ENCODE data around the gene MALL. TPM values are rescaled to one million over a fixed set of nuclear protein-coding genes. Genes with fewer than 3 reads are reported as not detected.
"Not testable (repeated sequence)": the region's sequence is repeated elsewhere in the genome, so short reads cannot be mapped to it uniquely, and the experiment has no call there.

The MALL gene
- total and polyA plus RNA-seq, 4 donors, result 6.2 to 32.8 (median 20.8) TPM

- H3K27ac ChIP-seq (ENCODE audit: low read depth in 1 of 2, low read length in 2 of 2); H3K9me3 ChIP-seq (ENCODE audit: control insufficient read depth, low read length); H3K4me3 ChIP-seq (ENCODE audit: low read length in 2 of 2); intact Hi-C loops (cut with DNase I); ATAC-seq (ENCODE audit: low FRiP score); DNase-seq; H3K27me3 ChIP-seq (ENCODE audit: control insufficient read depth in 1 of 2, insufficient read depth in 2 of 2, low read length in 1 of 2); H3K36me3 ChIP-seq (ENCODE audit: control insufficient read depth in 1 of 2, insufficient read depth in 2 of 2, low read length in 1 of 2); H3K4me1 ChIP-seq (ENCODE audit: control insufficient read depth in 1 of 2, insufficient read depth in 2 of 2, low read length in 2 of 2): not testable (repeated sequence)
- no CpG with 5 or more reads among the region's 4 CpGs for WGBS, 2 donors
These were observed 63.5 kb downstream of the MALL start for GRCh38 chr2:110052166-110052565.

GRCh38 chr2:110050222-110050621 lies 65.4 kb downstream of the MALL start:
- H3K9me3 ChIP-seq (ENCODE audit: control insufficient read depth, low read length); intact Hi-C loops (cut with DNase I); H3K4me3 ChIP-seq (ENCODE audit: low read length in 2 of 2); H3K36me3 ChIP-seq (ENCODE audit: control insufficient read depth in 1 of 2, insufficient read depth in 2 of 2, low read length in 1 of 2); H3K4me1 ChIP-seq (ENCODE audit: control insufficient read depth in 1 of 2, insufficient read depth in 2 of 2, low read length in 2 of 2); ATAC-seq (ENCODE audit: low FRiP score); H3K27ac ChIP-seq (ENCODE audit: low read depth in 1 of 2, low read length in 2 of 2); DNase-seq; H3K27me3 ChIP-seq (ENCODE audit: control insufficient read depth in 1 of 2, insufficient read depth in 2 of 2, low read length in 1 of 2): not testable (repeated sequence)
- no CpG with 5 or more reads among the region's 5 CpGs for WGBS, 2 donors

- ATAC-seq (ENCODE audit: low FRiP score); H3K4me3 ChIP-seq (ENCODE audit: low read length in 2 of 2); intact Hi-C loops (cut with DNase I); H3K27ac ChIP-seq (ENCODE audit: low read depth in 1 of 2, low read length in 2 of 2); H3K27me3 ChIP-seq (ENCODE audit: control insufficient read depth in 1 of 2, insufficient read depth in 2 of 2, low read length in 1 of 2); H3K9me3 ChIP-seq (ENCODE audit: control insufficient read depth, low read length); H3K4me1 ChIP-seq (ENCODE audit: control insufficient read depth in 1 of 2, insufficient read depth in 2 of 2, low read length in 2 of 2); H3K36me3 ChIP-seq (ENCODE audit: control insufficient read depth in 1 of 2, insufficient read depth in 2 of 2, low read length in 1 of 2): not testable (repeated sequence)
- DNase-seq, result peak in 1 of 2 donors; percentile 1
- WGBS, 2 donors, result 62 to 64% methylated on average over 3 of the region's 5 CpGs
These were observed 65.9 kb downstream of the MALL start for GRCh38 chr2:110049769-110050168.

- H3K27ac ChIP-seq (ENCODE audit: low read depth in 1 of 2, low read length in 2 of 2); H3K4me1 ChIP-seq (ENCODE audit: control insufficient read depth in 1 of 2, insufficient read depth in 2 of 2, low read length in 2 of 2); H3K4me3 ChIP-seq (ENCODE audit: low read length in 2 of 2); intact Hi-C loops (cut with DNase I); H3K36me3 ChIP-seq (ENCODE audit: control insufficient read depth in 1 of 2, insufficient read depth in 2 of 2, low read length in 1 of 2); H3K9me3 ChIP-seq (ENCODE audit: control insufficient read depth, low read length); H3K27me3 ChIP-seq (ENCODE audit: control insufficient read depth in 1 of 2, insufficient read depth in 2 of 2, low read length in 1 of 2): not testable (repeated sequence)
- DNase-seq (peak; percentile 28 to 58), ATAC-seq (ENCODE audit: low FRiP score) (peak; percentile 59)
- WGBS, 2 donors, result 79 to 85% methylated on average over 8 to 11 of the region's 16 CpGs
These were observed 67.1 kb downstream of the MALL start for GRCh38 chr2:110048255-110049197.

GRCh38 chr2:110047225-110047624 lies 68.4 kb downstream of the MALL start:
- H3K27me3 ChIP-seq (ENCODE audit: control insufficient read depth in 1 of 2, insufficient read depth in 2 of 2, low read length in 1 of 2); ATAC-seq (ENCODE audit: low FRiP score); H3K36me3 ChIP-seq (ENCODE audit: control insufficient read depth in 1 of 2, insufficient read depth in 2 of 2, low read length in 1 of 2); intact Hi-C loops (cut with DNase I); H3K4me3 ChIP-seq (ENCODE audit: low read length in 2 of 2); H3K4me1 ChIP-seq (ENCODE audit: control insufficient read depth in 1 of 2, insufficient read depth in 2 of 2, low read length in 2 of 2); H3K9me3 ChIP-seq (ENCODE audit: control insufficient read depth, low read length); H3K27ac ChIP-seq (ENCODE audit: low read depth in 1 of 2, low read length in 2 of 2); DNase-seq: not testable (repeated sequence)
- WGBS, 2 donors, result no CpG with 5 or more reads among the region's 4 CpGs

GRCh38 chr2:110041941-110042660 lies 73.5 kb downstream of the MALL start:
- H3K4me3 ChIP-seq (ENCODE audit: low read length in 2 of 2); H3K27ac ChIP-seq (ENCODE audit: low read depth in 1 of 2, low read length in 2 of 2); ATAC-seq (ENCODE audit: low FRiP score); intact Hi-C loops (cut with DNase I); H3K36me3 ChIP-seq (ENCODE audit: control insufficient read depth in 1 of 2, insufficient read depth in 2 of 2, low read length in 1 of 2); H3K4me1 ChIP-seq (ENCODE audit: control insufficient read depth in 1 of 2, insufficient read depth in 2 of 2, low read length in 2 of 2); DNase-seq; H3K27me3 ChIP-seq (ENCODE audit: control insufficient read depth in 1 of 2, insufficient read depth in 2 of 2, low read length in 1 of 2); H3K9me3 ChIP-seq (ENCODE audit: control insufficient read depth, low read length): not testable (repeated sequence)
- WGBS, 2 donors, result 94% methylated on average over 1 of the region's 10 CpGs; no CpG with 5 or more reads in 1 of the 2 donors

- H3K4me3 ChIP-seq (ENCODE audit: low read length in 2 of 2); H3K27ac ChIP-seq (ENCODE audit: low read depth in 1 of 2, low read length in 2 of 2); H3K27me3 ChIP-seq (ENCODE audit: control insufficient read depth in 1 of 2, insufficient read depth in 2 of 2, low read length in 1 of 2); H3K4me1 ChIP-seq (ENCODE audit: control insufficient read depth in 1 of 2, insufficient read depth in 2 of 2, low read length in 2 of 2); H3K36me3 ChIP-seq (ENCODE audit: control insufficient read depth in 1 of 2, insufficient read depth in 2 of 2, low read length in 1 of 2); intact Hi-C loops (cut with DNase I); H3K9me3 ChIP-seq (ENCODE audit: control insufficient read depth, low read length): not testable (repeated sequence)
- peak; percentile 8 for ATAC-seq (ENCODE audit: low FRiP score)
- 75% methylated on average over 6 of the region's 9 CpGs; no CpG with 5 or more reads in 1 of the 2 donors for WGBS, 2 donors
- DNase-seq, result peak in 1 of 2 donors; percentile 1
These were observed 78.3 kb downstream of the MALL start for GRCh38 chr2:110037336-110037735.

- H3K27me3 ChIP-seq (ENCODE audit: control insufficient read depth in 1 of 2, insufficient read depth in 2 of 2, low read length in 1 of 2); DNase-seq; ATAC-seq (ENCODE audit: low FRiP score); H3K27ac ChIP-seq (ENCODE audit: low read depth in 1 of 2, low read length in 2 of 2); intact Hi-C loops (cut with DNase I); H3K36me3 ChIP-seq (ENCODE audit: control insufficient read depth in 1 of 2, insufficient read depth in 2 of 2, low read length in 1 of 2); H3K4me1 ChIP-seq (ENCODE audit: control insufficient read depth in 1 of 2, insufficient read depth in 2 of 2, low read length in 2 of 2); H3K4me3 ChIP-seq (ENCODE audit: low read length in 2 of 2); H3K9me3 ChIP-seq (ENCODE audit: control insufficient read depth, low read length): not testable (repeated sequence)
- WGBS, 2 donors, result no CpG with 5 or more reads among the region's 6 CpGs
These were observed 80.2 kb downstream of the MALL start for GRCh38 chr2:110035384-110035783.

Measured in aorta (tissue), 5 donors.